SK-N-SH treated with all-trans-retinoic acid at 6 μM for 48 hours (cell line): Measurements from ENCODE around the gene MRRF.

Source experiments
- TCF4 ChIP-seq: fragments of 250-450 bp; sonication (Bioruptor Pico); IDR thresholded peaks from 2 replicates; pipeline ENCODE4 v1.8.0; 2021; ENCODE audit warnings: mild to moderate bottlenecking, moderate library complexity, borderline replicate concordance
- ZNF8 ChIP-seq: fragments of 450-650 bp; formaldehyde crosslinking; IDR thresholded peaks from 2 replicates; pipeline ENCODE4 v1.5.0; 2020; ENCODE audit warnings: mild to moderate bottlenecking, moderate library complexity

GRCh38 chr9:122228568-122229484 lies 35.9 kb upstream of the MRRF start, which contains the start of gene LHX6:
- no peak for TF ChIP-seq ZNF8 (CRISPR knock-in tag)
- no peak for TF ChIP-seq TCF4 (CRISPR knock-in tag)
